SU-DHL-6 (cell line): ENCODE measurements around the gene CHCHD10.

ENCODE experiments used
- EZH2phosphoT487 ChIP-seq: fragments of 200-600 bp; sonication (generic), shearing (Covaris generic); conservative IDR thresholded peaks from 2 replicates; pipeline ENCODE4 v1.6.1; 2018; ENCODE audit warnings: mild to moderate bottlenecking, antibody characterized with exemption, low read length, moderate library complexity, mixed read lengths
- TF ChIP-seq, protein P1 (sequence below): fragments of 200-600 bp; sonication (generic); IDR thresholded peaks from one replicate; pipeline ENCODE4 v1.5.1; 2017; ENCODE audit warnings: antibody characterized with exemption, mild to moderate bottlenecking, low read length, moderate library complexity; ENCODE audit not compliant: insufficient read depth, poor library complexity, severe bottlenecking

DNA sequence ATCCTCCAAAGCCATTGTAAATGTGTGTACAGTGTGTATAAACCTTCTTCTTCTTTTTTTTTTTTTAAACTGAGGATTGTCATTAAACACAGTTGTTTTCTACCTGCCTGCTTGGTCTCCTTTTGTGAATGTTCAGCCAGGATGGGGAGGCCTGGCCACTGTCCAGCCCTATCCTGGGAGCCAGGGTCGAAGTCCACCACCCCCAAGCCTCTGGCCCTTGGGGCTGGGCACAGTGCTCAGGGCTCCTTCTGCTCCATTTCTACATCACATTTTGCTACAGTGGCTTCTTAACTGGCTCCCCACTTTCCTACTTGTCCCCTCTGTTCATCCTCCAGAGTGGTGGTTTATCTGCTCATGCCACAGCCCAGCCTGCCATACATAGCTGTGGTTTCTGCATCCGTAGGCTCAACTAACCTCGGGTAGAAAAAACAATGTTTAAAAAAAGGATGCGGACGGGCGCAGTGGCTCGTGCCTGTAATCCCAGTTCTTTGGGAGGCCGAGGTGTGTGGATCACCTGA lies 16.5 kb upstream of the CHCHD10 start:
- TF ChIP-seq EZH2phosphoT487: no peak
- TF ChIP-seq, protein P1, sequence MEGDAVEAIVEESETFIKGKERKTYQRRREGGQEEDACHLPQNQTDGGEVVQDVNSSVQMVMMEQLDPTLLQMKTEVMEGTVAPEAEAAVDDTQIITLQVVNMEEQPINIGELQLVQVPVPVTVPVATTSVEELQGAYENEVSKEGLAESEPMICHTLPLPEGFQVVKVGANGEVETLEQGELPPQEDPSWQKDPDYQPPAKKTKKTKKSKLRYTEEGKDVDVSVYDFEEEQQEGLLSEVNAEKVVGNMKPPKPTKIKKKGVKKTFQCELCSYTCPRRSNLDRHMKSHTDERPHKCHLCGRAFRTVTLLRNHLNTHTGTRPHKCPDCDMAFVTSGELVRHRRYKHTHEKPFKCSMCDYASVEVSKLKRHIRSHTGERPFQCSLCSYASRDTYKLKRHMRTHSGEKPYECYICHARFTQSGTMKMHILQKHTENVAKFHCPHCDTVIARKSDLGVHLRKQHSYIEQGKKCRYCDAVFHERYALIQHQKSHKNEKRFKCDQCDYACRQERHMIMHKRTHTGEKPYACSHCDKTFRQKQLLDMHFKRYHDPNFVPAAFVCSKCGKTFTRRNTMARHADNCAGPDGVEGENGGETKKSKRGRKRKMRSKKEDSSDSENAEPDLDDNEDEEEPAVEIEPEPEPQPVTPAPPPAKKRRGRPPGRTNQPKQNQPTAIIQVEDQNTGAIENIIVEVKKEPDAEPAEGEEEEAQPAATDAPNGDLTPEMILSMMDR: no peak
